NOMO-1 (cell line): Measurements from ENCODE around the gene SLC27A4.

Experiments used
- DNase-seq, 2 experiments: peaks; one replicate each; lab custom pipeline; 2025; ENCODE audit not compliant: unreplicated experiment in 2 of 2; lab: John Stamatoyannopoulos, UW

The SLC27A4 gene

GRCh38 chr9:128390150-128390812 lies 50.0 kb downstream of the SLC27A4 start:
- no peak for DNase-seq

GRCh38 chr9:128390813-128391711 lies 50.7 kb downstream of the SLC27A4 start:
- no peak for DNase-seq

GRCh38 chr9:128391956-128392301 lies 51.6 kb downstream of the SLC27A4 start:
- DNase-seq, result no peak

GRCh38 chr9:128392302-128393144 lies 52.2 kb downstream of the SLC27A4 start:
- no peak for DNase-seq

GRCh38 chr9:128393145-128393775 lies 52.9 kb downstream of the SLC27A4 start:
- no peak for DNase-seq

GRCh38 chr9:128393970-128394369 lies 53.6 kb downstream of the SLC27A4 start:
- no peak for DNase-seq

- no peak for DNase-seq
Measured at GRCh38 chr9:128394379-128395168, 54.2 kb downstream of the SLC27A4 start.

- DNase-seq, result peak; percentile 63 to 69
Measured at GRCh38 chr9:128396970-128397613, 56.8 kb downstream of the SLC27A4 start.

- no peak for DNase-seq
Measured at GRCh38 chr9:128397831-128398230, 57.5 kb downstream of the SLC27A4 start.

- no peak for DNase-seq
Measured at GRCh38 chr9:128399861-128400260, 59.5 kb downstream of the SLC27A4 start.

GRCh38 chr9:128404560-128404959 lies 64.2 kb downstream of the SLC27A4 start:
- DNase-seq, result no peak

GRCh38 chr9:128405077-128405779 lies 64.9 kb downstream of the SLC27A4 start:
- no peak for DNase-seq

GRCh38 chr9:128405780-128406171 lies 65.4 kb downstream of the SLC27A4 start:
- DNase-seq, result no peak

- DNase-seq, result peak in 1 of 2 experiments; percentile 3
Measured at GRCh38 chr9:128406848-128407391, 66.6 kb downstream of the SLC27A4 start.

GRCh38 chr9:128408963-128409431 lies 68.7 kb downstream of the SLC27A4 start:
- no peak for DNase-seq

- DNase-seq, result no peak
Measured at GRCh38 chr9:128409450-128409849, 69.1 kb downstream of the SLC27A4 start.

GRCh38 chr9:128409978-128410377 lies 69.7 kb downstream of the SLC27A4 start:
- DNase-seq, result no peak
